GM08714 (cell line): Measurements from ENCODE around the gene EIF5A2.
"Not testable (repeated sequence)": the region's sequence is repeated elsewhere in the genome, so short reads cannot be mapped to it uniquely, and the experiment has no call there.

ENCODE experiments used
- H3K4me3 ChIP-seq: fragments of 200-500 bp; sonication (Bioruptor generic); 2 replicates; pipeline ENCODE4 v1.5.1; 2014; ENCODE audit warnings: mild to moderate bottlenecking, low read length, inconsistent platforms
- ZNF274 ChIP-seq: IDR thresholded peaks from 2 replicates; pipeline ENCODE4 v1.6.1; 2012; ENCODE audit warnings: mild to moderate bottlenecking, low read depth, low read length

The EIF5A2 gene

DNA sequence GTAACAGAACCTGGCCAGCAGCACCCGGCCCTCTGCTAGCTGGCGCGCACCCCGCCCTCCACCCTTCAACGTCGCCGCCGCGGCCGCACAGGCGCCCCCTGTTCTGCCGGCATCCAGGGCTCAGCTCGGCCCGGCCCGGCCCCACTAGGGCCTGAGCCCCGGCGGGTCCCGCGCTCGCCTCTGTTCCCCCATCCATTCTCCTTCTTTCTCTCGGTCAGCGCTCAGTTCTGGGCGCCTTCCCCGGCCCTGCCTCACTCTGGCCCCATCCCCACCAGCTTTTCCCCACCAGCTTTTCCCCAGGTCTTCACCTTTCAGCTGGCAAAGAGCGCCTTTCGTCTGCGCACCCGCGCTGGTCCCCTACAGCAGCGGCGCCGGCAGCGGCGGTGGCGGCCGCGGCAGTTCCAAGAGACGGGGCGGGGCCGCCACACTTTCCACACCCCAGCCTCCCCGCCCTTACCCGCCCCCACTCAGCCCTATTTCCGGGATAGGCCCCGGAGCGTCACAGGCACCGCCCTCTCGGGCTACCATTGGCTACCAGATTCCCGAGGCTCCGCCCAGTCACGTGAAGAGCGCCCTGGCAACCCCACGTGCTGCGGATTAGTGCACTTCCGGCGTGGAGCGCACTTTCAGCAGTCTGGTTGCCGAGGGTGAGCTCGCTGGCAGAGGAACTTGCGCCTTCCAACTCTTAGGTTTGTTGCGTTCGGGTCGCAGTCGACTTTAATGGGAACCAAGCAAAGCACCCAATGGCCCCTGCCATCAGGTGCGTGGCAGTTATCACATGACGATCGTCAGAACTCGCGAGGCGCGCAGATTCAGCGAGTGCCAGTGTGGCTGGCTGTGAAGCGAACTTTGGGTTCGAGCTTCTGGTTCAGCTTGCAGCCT lies at the start of gene EIF5A2:
EIF5A2 (minus strand) TSS at position 403 of the 882 bp plus-strand sequence. CDS start 831 bp downstream, outside the sequence.
- peak within 1 kb of the TSS; percentile 79 for H3K4me3 ChIP-seq
- TF ChIP-seq ZNF274 = no peak

GRCh38 chr3:170956647-170957046 lies 48.2 kb upstream of the EIF5A2 start:
- no peak overlapping the region for H3K4me3 ChIP-seq
- TF ChIP-seq ZNF274 = no peak

GRCh38 chr3:170953736-170954135 lies 45.3 kb upstream of the EIF5A2 start:
- H3K4me3 ChIP-seq = no peak overlapping the region
- no peak for TF ChIP-seq ZNF274

DNA sequence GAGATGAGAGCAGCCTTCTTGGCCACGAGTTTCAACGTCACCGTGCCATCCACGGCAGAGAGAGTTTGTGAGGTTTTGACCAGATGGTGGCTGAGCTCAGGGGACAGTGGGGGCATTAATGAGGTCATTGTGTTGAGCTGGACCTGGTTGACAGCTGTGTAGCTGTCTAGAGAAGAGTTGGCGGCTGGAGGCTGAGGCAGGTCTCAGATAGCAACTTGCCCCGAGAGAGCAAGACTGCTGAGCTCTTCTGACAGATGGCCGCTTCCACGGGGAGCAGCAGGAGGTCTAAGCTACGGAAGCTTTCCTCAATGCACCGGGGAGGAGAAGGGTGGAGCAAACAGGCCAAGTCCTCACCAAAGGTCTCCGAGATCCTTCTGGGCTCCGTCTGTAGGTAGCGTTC lies 44.8 kb upstream of the EIF5A2 start:
- no peak for TF ChIP-seq ZNF274
- no peak overlapping the region for H3K4me3 ChIP-seq

DNA sequence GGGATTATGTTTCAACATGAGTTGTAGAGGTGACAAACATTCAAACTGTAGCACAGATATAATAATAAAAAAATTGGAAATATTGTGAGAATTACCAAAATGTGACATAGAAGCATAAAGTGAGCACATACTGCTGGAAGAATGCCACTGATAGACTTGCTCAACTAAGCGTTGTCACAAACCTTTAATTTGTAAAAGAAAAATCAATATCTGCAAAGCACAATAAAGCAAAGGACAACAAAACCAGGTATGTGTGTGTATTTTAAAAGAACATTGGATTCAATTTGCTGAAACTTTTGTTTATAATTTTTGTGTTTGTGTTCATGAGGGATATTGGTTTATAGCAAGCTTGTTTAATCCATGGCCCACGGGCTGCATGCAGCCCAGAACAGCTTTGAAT lies 40.8 kb upstream of the EIF5A2 start:
- H3K4me3 ChIP-seq = no peak overlapping the region
- no peak for TF ChIP-seq ZNF274

- TF ChIP-seq ZNF274 = no peak
Observed at GRCh38 chr3:170947018-170947769, 38.8 kb upstream of the EIF5A2 start.

DNA sequence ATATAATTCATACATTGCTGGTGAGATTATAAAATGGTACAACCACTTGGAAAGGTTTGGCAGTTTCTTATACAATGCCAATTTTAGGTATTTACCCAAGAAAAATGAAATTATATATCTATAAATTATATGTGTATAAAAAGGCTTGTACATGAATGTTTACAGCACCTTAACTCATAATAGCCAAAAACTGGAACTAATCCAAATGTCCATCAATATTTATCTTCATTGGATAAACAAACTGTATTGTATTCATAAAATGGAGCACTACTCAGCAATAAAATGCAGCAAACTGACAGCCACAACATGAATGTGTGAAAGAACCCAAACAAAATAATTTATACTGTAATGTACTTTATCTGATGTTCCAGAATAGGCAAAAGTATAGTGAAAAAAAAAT lies 33.6 kb upstream of the EIF5A2 start:
- no peak overlapping the region for H3K4me3 ChIP-seq
- TF ChIP-seq ZNF274 = no peak

More at GRCh38 chr3:170947018-170947769, 38.8 kb upstream of the EIF5A2 start:
- no peak overlapping the region for H3K4me3 ChIP-seq

- no peak for TF ChIP-seq ZNF274
- H3K4me3 ChIP-seq = no peak overlapping the region
Observed at GRCh38 chr3:170941551-170941950, 33.1 kb upstream of the EIF5A2 start.

DNA sequence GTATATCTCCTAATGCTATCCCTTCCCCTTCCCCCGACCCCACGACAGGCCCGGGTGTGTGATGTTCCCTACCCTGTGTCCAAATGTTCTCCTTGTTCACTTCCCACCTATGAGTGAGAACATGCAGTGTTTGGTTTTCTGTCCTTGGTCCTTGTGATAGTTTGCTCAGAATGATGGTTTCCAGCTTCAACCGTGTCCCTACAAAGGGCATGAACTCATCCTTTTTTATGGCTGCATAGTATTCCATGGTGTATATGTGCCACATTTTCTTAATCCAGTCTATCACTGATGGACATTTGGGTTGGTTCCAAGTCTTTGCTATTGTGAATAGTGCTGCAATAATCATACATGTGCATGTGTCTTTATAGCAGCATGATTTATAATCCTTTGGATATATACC lies 24.6 kb upstream of the EIF5A2 start:
- H3K4me3 ChIP-seq = not testable (repeated sequence)

GRCh38 chr3:170923553-170923952 lies 15.1 kb upstream of the EIF5A2 start:
- H3K4me3 ChIP-seq = not testable (repeated sequence)

GRCh38 chr3:170918715-170919114 lies 10.3 kb upstream of the EIF5A2 start:
- H3K4me3 ChIP-seq = no peak overlapping the region
- TF ChIP-seq ZNF274 = no peak

DNA sequence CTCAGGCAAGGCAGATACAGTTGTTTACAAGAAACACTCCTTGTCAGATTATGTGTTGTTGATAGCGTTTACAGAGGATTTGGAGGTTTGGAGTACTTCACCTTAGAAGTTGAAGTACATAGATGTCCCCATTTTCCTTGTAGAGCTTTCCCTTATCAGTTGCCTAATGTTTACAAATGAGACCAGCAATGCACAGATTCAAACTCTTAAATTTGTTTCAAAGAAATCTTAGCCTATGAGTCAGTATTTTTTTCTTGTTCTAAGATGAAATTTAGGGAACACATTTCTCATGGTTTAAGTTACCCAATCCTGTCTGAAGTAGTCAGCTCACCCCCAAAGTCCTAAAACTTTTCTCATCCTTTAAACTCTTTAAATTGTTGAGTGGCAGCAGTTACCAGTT lies 6.3 kb upstream of the EIF5A2 start:
- no peak overlapping the region for H3K4me3 ChIP-seq
- TF ChIP-seq ZNF274 = no peak

- TF ChIP-seq ZNF274 = no peak
- H3K4me3 ChIP-seq = no peak overlapping the region
Observed at GRCh38 chr3:170914212-170914611, 5.8 kb upstream of the EIF5A2 start.

GRCh38 chr3:170911051-170911450 lies 2.6 kb upstream of the EIF5A2 start:
- H3K4me3 ChIP-seq = no peak overlapping the region
- TF ChIP-seq ZNF274 = no peak

DNA sequence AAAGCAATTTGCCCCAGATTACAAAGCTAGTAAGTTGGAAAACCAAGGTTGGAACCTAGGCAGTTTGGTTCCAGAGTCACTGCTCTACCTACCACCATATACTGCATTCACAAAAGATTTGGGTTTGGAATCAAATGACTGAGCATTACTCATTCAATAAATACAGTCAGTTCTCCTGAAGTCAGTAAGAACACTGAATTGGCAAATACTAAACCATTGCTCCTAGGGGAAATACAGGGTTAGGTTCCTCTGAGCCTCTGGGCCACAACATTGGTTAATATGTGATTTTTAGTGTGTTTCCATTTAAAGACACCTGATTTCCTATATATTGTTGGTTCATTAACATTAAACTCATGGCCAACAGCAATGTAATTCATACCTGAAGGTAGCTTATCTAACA lies 2.1 kb upstream of the EIF5A2 start:
- H3K4me3 ChIP-seq = no peak overlapping the region
- no peak for TF ChIP-seq ZNF274
